Measurements from ENCODE around the gene SELENOK. TPM values are rescaled to one million over a fixed set of nuclear protein-coding genes. Genes with fewer than 3 reads are reported as not detected.

The SELENOK gene
- total and polyA plus RNA-seq, 2 donors (not counting 3 experiments of a cell fraction or from before 2014, with no cell fraction given): 26.1 to 35.2 TPM

DNA sequence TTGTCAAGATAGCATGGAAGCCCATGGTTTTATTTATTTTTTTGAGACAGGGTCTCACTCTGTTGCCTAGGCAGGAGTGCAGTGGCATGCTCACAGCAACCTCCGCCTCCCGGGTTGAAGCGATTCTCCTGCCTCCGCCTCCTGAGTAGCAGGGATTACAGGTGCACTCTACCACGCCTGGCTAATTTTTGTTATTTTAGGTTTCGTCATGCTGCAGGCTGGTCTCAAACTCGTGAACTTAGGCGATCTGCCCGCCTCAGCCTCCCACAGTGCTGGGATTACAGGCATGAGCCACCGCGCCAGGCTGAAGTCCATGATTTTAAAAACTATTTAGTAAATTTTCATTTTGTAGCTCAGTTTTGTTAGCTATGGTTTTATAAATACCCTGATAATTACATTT lies 7.0 kb downstream of the SELENOK start:
- CTCF ChIA-PET: no interaction called here
- no peaks in the 10 kb centered on the region for H3K9me3 ChIP-seq (replicated peaks; ENCODE audit: control insufficient read depth, insufficient read depth, low read length)
- dilution Hi-C loops (cut with MboI; ENCODE audit: extremely low pct_ligation_motif_present, low sequenced_read_pairs): no loop called here
- POLR2A ChIA-PET: no interaction called here
- H3K9me1 ChIP-seq (replicated peaks; ENCODE audit: control insufficient read depth, extremely low read depth, insufficient read depth, low read length): no peaks in the 10 kb centered on the region
- H3K27me3 ChIP-seq (ENCODE audit: control insufficient read depth in 2 of 2, insufficient read depth in 2 of 2, low read length in 2 of 2): no peaks in the 10 kb centered on the region
- no peak overlapping the region for H2AFZ ChIP-seq (ENCODE audit: low read depth, low read length)
- H3K36me3 ChIP-seq (ENCODE audit: control insufficient read depth in 2 of 2, extremely low read depth in 1 of 2, insufficient read depth in 2 of 2, low read length in 2 of 2): peaks cover 6 to 10% of the 10 kb centered on the region in 2 experiments
- FAIRE-seq (no peak), DNase-seq (ENCODE audit: low read depth, low spot score) (no peak)
- H3K79me2 ChIP-seq (ENCODE audit: control insufficient read depth, insufficient read depth, low read length): peaks cover 23% of the 10 kb centered on the region
- H3K4me1 ChIP-seq (ENCODE audit: control insufficient read depth, extremely low read depth, insufficient read depth, low read length): peaks cover 10% of the 10 kb centered on the region
- H3K27ac ChIP-seq (ENCODE audit: insufficient read depth, low read depth, low read length): no peak overlapping the region
- no peak overlapping the region for H3K4me3 ChIP-seq (replicated peaks in 1 of 3; ENCODE audit: insufficient read depth in 1 of 3, low read depth in 1 of 3, low read length in 3 of 3)
- no peaks in the 10 kb centered on the region for H4K20me1 ChIP-seq (replicated peaks; ENCODE audit: control insufficient read depth, extremely low read depth, insufficient read depth, low read length)
- no TSS peak for BruUV-seq (replicated peaks)
- TF ChIP-seq, protein P1, sequence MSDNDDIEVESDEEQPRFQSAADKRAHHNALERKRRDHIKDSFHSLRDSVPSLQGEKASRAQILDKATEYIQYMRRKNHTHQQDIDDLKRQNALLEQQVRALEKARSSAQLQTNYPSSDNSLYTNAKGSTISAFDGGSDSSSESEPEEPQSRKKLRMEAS (IDR thresholded peaks at IDR 0.05; ENCODE audit: insufficient read depth, insufficient read length): no peak
- TF ChIP-seq EZH2 (IDR thresholded peaks at IDR 0.05; ENCODE audit: borderline replicate concordance, low read depth, low read length, severe bottlenecking): no peak
- TF ChIP-seq, protein P2, sequence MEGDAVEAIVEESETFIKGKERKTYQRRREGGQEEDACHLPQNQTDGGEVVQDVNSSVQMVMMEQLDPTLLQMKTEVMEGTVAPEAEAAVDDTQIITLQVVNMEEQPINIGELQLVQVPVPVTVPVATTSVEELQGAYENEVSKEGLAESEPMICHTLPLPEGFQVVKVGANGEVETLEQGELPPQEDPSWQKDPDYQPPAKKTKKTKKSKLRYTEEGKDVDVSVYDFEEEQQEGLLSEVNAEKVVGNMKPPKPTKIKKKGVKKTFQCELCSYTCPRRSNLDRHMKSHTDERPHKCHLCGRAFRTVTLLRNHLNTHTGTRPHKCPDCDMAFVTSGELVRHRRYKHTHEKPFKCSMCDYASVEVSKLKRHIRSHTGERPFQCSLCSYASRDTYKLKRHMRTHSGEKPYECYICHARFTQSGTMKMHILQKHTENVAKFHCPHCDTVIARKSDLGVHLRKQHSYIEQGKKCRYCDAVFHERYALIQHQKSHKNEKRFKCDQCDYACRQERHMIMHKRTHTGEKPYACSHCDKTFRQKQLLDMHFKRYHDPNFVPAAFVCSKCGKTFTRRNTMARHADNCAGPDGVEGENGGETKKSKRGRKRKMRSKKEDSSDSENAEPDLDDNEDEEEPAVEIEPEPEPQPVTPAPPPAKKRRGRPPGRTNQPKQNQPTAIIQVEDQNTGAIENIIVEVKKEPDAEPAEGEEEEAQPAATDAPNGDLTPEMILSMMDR (IDR thresholded peaks at IDR 0.05; ENCODE audit: extremely low read depth in 1 of 2, insufficient read depth in 1 of 2, low read depth in 1 of 2, low read length in 2 of 2): no peak
- no peak for TF ChIP-seq JUN (IDR thresholded peaks at IDR 0.05; ENCODE audit: borderline replicate concordance, insufficient read depth, insufficient read length, low read depth)
- TF ChIP-seq FOS (IDR thresholded peaks at IDR 0.05; ENCODE audit: borderline replicate concordance, insufficient read depth, low read length): no peak
- no peak for TF ChIP-seq MYC (IDR thresholded peaks at IDR 0.05; ENCODE audit: low read depth, low read length)
- no peak for TF ChIP-seq GATA2 (IDR thresholded peaks at IDR 0.05; ENCODE audit: insufficient read depth, insufficient read length, low read depth, low read length)
- TF ChIP-seq POLR2A (IDR thresholded peaks at IDR 0.05; ENCODE audit: low read depth, low read length): no peak
- no peak for TF ChIP-seq POLR2AphosphoS5 (IDR thresholded peaks at IDR 0.05; ENCODE audit: insufficient read depth, low read depth, low read length)
- no peak overlapping the region for H3K9ac ChIP-seq (replicated peaks; ENCODE audit: extremely low read depth, insufficient read depth, low read length)
- H3K4me2 ChIP-seq (ENCODE audit: insufficient read depth, low read length): no peak overlapping the region
- intact Hi-C loops (cut with micrococcal nuclease): no loop called here

Data from endothelial cell of umbilical vein (primary cell).